ENCODE results near the gene PNLDC1. TPM values are rescaled to one million over a fixed set of nuclear protein-coding genes. Genes with fewer than 3 reads are reported as not detected.

Gene PNLDC1
- total and polyA plus RNA-seq, 9 of the 15 experiments (the other 6 are each of a cell fraction or from before 2014, with no cell fraction given), result 0.12 TPM; not detected in 8

GRCh38 chr6:159790149-159790955 is 9.7 kb upstream of the PNLDC1 start, which contains the start of gene MRPL18 (continued):
- TF ChIP-seq U2AF1 (optimal IDR thresholded peaks at IDR 0.05; ENCODE audit: low read depth, low read length) (no peak), FOXJ2 (tag; IDR thresholded peaks at IDR 0.05) (no peak), ZNF197 (CRISPR knock-in tag; IDR thresholded peaks at IDR 0.05; ENCODE audit: low read depth) (no peak), SREBF1 (IDR thresholded peaks at IDR 0.05; ENCODE audit: borderline replicate concordance, low read depth, low read length) (no peak), ETS2 (tag; IDR thresholded peaks at IDR 0.05; ENCODE audit: borderline replicate concordance, poor library complexity, severe bottlenecking) (no peak), ZNF644 (tag; IDR thresholded peaks at IDR 0.05; ENCODE audit: low read depth) (no peak), MIER1 (IDR thresholded peaks at IDR 0.05; ENCODE audit: low read depth) (no peak), ZNF134 (CRISPR knock-in tag; conservative IDR thresholded peaks at IDR 0.05) (no peak), E2F4 (CRISPR knock-in tag; IDR thresholded peaks at IDR 0.05; ENCODE audit: low read depth) (no peak), ELK1 (CRISPR knock-in tag; IDR thresholded peaks at IDR 0.05) (no peak), IRF2 (CRISPR knock-in tag; IDR thresholded peaks at IDR 0.05) (no peak), NCOA4 (IDR thresholded peaks at IDR 0.05; ENCODE audit: partially characterized antibody) (no peak)
